Natural killer cell (primary cell): ENCODE measurements around the gene SEC16A. TPM values are rescaled to one million over a fixed set of nuclear protein-coding genes. Genes with fewer than 3 reads are reported as not detected.

Experiments used
- ATAC-seq, 3 donors: fragments of 150-1000 bp in 2 of 3; fragments of 200-7000 bp in 1 of 3; cut with Tn5 transposase; 1 replicate in 1 of 3; 2 replicates in 2 of 3; pipeline ENCODE4 v1.10.0; 2021; ENCODE audit warnings: mild to moderate bottlenecking in 2 of 3, moderate library complexity in 2 of 3
- DNase-seq, 2 donors: peaks; one replicate each; pipeline versions ENCODE4 v3.0.0 to v3.0.0-alpha.2; 2013 to 2021; ENCODE audit warnings: mixed read lengths in 1 of 2
- H3K27ac ChIP-seq: one replicate; pipeline ENCODE4 v1.5.1; 2013; ENCODE audit warnings: mild to moderate bottlenecking, low read length
- H3K27me3 ChIP-seq: one replicate; pipeline ENCODE4 v1.6.1; 2013; ENCODE audit warnings: low read length; ENCODE audit not compliant: control insufficient read depth, insufficient read depth
- H3K36me3 ChIP-seq: one replicate; pipeline ENCODE4 v1.6.1; 2013; ENCODE audit warnings: low read length; ENCODE audit not compliant: control insufficient read depth, insufficient read depth
- H3K4me1 ChIP-seq: one replicate; pipeline ENCODE4 v1.6.1; 2013; ENCODE audit warnings: low read length; ENCODE audit not compliant: control insufficient read depth, insufficient read depth
- H3K4me3 ChIP-seq: one replicate; pipeline ENCODE4 v1.5.1; 2013; ENCODE audit warnings: low read length
- H3K9me3 ChIP-seq: one replicate; pipeline ENCODE4 v1.6.1; 2013; ENCODE audit warnings: low read length; ENCODE audit not compliant: control insufficient read depth, insufficient read depth
- H3K27ac Mint-ChIP-seq, 2 donors: one replicate each; pipeline ENCODE4 v1.8.0; 2022; ENCODE audit warnings: mild to moderate bottlenecking in 2 of 2, mixed read lengths in 2 of 2, moderate library complexity in 1 of 2
- H3K27me3 Mint-ChIP-seq, 2 donors: one replicate each; pipeline ENCODE4 v1.8.0; 2022; ENCODE audit warnings: low read depth in 2 of 2, mixed read lengths in 2 of 2
- H3K36me3 Mint-ChIP-seq: one replicate; pipeline ENCODE4 v1.8.0; 2022; ENCODE audit warnings: mixed read lengths
- H3K4me1 Mint-ChIP-seq, 2 donors: one replicate each; pipeline ENCODE4 v1.8.0; 2022; ENCODE audit warnings: mixed read lengths in 2 of 2
- H3K4me3 Mint-ChIP-seq: one replicate; pipeline ENCODE4 v1.8.0; 2022; ENCODE audit warnings: mild to moderate bottlenecking, moderate library complexity, mixed read lengths
- H3K9me3 Mint-ChIP-seq, 2 donors: one replicate each; pipeline ENCODE4 v1.8.0; 2022; ENCODE audit warnings: mixed read lengths in 2 of 2
- WGBS: methylation state at CpG from one replicate; pipeline ENCODE4 v1.1.7; 2013; ENCODE audit warnings: missing lambda C conversion rate; ENCODE audit not compliant: insufficient coverage; 5-methylcytosine and 5-hydroxymethylcytosine counted together
- intact Hi-C: fragments of 100-400 bp; cut with micrococcal nuclease; formaldehyde crosslinking; loops from one replicate; pipeline ENCODE4 v1.14.2; 2022
- total RNA-seq, 4 donors: library from RNA; stranded (reverse); fragments of 120-200 nt in 1 of 4; gene quantifications; one replicate each; pipeline versions ENCODE4 v1.2.3 to v1.2.4, GENCODE V29; 2013 to 2022
- TF ChIP-seq, protein P1 (sequence below): fragments of 200-600 bp; IDR thresholded peaks from one replicate; pipeline ENCODE4 v1.8.0; 2022; ENCODE audit warnings: antibody characterized with exemption

The SEC16A gene
- total RNA-seq, 3 donors from 2014 or later (not counting 1 experiment from before 2014, with no cell fraction given): 84.3 to 89.0 (median 87.1) TPM

DNA sequence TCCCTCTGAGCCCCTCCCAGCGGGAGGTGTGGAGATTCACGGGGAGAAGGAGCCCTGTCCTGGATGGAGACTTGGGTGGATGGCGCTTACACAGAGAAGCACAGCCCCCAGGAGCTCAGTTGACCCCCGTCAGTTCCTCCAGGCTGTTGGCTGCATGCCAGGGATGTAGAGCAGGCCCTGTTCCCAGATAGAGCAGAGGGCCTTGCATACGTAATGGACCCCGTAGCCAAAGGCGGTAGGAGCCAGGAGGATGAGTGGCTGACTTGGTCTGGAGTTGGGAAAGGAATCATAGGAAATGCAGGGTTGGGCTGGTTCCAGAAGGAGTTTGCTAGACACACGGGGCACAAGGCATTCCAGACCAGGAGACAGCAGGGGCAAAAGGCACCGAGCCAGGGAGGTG lies 69.9 kb downstream of the SEC16A start:
- intact Hi-C loops: no loop called here
- H3K36me3 ChIP-seq: peaks cover 39% of the 10 kb centered on the region

DNA sequence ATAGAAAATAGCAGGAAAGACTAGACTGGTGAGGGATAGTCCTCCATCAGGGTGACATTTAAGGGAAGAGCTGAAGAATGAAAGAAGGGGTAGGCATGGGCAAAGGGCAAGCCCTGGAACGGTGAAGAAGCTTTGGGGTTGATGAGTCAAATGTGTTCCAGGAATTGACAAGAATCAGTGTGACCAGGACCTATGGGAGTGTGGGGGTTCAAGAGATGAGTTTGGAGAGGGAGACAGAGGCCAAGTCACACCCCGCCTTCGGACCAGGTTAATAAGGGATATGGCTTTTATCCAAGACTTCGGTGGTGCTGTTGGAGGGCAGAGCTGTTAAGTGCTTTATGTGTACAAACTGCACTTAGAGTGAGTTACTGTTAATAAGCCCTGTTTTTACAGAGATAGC lies 71.5 kb downstream of the SEC16A start:
- DNase-seq (no peak), ATAC-seq (no peak)
- Histone ChIP-seq H3K4me3 (peak overlapping the region; percentile 95), H3K27me3 (no peaks in the 10 kb centered on the region), H3K36me3 (peaks cover 35% of the 10 kb centered on the region), H3K4me1 (peaks cover 29% of the 10 kb centered on the region), H3K27ac (no peak overlapping the region), H3K9me3 (no peaks in the 10 kb centered on the region)
- intact Hi-C loops: no loop called here
- Mint-ChIP-seq H3K27me3 (no peaks in the 10 kb centered on the region), H3K4me1 (peaks cover 20 to 38% of the 10 kb centered on the region in 2 donors), H3K36me3 (no peaks in the 10 kb centered on the region), H3K27ac (peak overlapping the region; percentile 88 to 92), H3K9me3 (no peaks in the 10 kb centered on the region), H3K4me3 (peak overlapping the region; percentile 89)
- WGBS: 72% methylated on average over 4 of the region's 4 CpGs
- TF ChIP-seq, protein P1, sequence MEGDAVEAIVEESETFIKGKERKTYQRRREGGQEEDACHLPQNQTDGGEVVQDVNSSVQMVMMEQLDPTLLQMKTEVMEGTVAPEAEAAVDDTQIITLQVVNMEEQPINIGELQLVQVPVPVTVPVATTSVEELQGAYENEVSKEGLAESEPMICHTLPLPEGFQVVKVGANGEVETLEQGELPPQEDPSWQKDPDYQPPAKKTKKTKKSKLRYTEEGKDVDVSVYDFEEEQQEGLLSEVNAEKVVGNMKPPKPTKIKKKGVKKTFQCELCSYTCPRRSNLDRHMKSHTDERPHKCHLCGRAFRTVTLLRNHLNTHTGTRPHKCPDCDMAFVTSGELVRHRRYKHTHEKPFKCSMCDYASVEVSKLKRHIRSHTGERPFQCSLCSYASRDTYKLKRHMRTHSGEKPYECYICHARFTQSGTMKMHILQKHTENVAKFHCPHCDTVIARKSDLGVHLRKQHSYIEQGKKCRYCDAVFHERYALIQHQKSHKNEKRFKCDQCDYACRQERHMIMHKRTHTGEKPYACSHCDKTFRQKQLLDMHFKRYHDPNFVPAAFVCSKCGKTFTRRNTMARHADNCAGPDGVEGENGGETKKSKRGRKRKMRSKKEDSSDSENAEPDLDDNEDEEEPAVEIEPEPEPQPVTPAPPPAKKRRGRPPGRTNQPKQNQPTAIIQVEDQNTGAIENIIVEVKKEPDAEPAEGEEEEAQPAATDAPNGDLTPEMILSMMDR: no peak

More for the DNA sequence above, 69.9 kb downstream of the SEC16A start:
- 94% methylated on average over 9 of the region's 9 CpGs for WGBS
- Mint-ChIP-seq H3K4me3 (no peak overlapping the region), H3K27me3 (no peaks in the 10 kb centered on the region), H3K4me1 (peaks cover 15 to 38% of the 10 kb centered on the region in 2 donors), H3K36me3 (no peaks in the 10 kb centered on the region), H3K27ac (no peak overlapping the region), H3K9me3 (no peaks in the 10 kb centered on the region)
- no peak overlapping the region for H3K27ac ChIP-seq
- no peak overlapping the region for H3K4me3 ChIP-seq
- H3K9me3 ChIP-seq: no peaks in the 10 kb centered on the region
- no peaks in the 10 kb centered on the region for H3K27me3 ChIP-seq
- DNase-seq (no peak), ATAC-seq (no peak)
- TF ChIP-seq, protein P1: no peak
- peaks cover 29% of the 10 kb centered on the region for H3K4me1 ChIP-seq

DNA sequence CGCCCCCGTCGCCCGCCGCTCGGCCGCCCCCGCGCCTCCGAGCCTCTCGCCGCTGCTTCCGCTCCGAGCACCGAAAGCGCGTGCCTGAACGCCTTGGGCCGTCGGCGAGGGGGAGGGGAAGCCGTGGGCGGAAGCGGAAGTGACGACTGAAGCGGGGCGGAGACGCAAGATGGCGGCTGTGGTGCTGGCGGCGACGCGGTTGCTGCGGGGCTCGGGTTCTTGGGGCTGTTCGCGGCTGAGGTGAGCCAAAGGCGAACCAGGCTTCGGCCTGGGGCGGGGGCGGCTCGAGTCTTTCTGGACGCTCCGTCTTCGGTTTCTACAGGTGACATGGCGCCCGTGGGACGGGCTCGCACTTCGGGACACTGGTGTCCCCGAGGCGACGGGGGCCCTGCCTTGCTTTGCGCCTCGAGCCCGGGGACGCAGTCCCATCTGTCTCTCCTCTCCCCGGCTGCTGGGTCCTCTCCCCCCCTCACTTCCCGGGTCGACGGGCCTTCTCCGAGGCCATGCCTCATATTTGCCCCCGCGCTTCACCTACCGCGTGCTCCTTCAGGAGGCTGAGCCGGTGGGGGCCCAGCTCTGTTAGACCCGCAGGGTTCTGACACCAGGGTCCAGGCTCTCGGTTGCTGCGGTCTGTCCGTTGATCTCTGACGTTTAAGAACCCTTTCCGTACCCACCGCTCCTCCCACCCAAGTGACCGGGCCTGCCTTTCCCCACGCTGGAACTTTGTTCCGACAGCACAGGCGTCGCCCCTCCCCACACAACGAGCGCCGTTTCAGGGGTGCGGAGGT lies 72.1 kb downstream of the SEC16A start, which contains the start of the genes ENTR1 and PMPCA:
ENTR1 (minus strand) TSS at position 115 of the 788 bp plus-strand sequence. CDS start 217 bp downstream, outside the sequence.
PMPCA (plus strand) TSS at position 159 of the 788 bp plus-strand sequence; CDS start at position 170, 11 bp downstream.
- ATAC-seq (peak; percentile 92 to 94 (median 93)), DNase-seq (peak; percentile 95 to 97)
- WGBS: under 1% methylated on average over 83 of the region's 83 CpGs
- TF ChIP-seq, protein P1: no peak
- Histone ChIP-seq H3K27me3 (no peaks in the 10 kb centered on the region), H3K4me3 (peak within 1 kb of the TSS; percentile 95), H3K27ac (peak within 1 kb of the TSS; percentile 90), H3K4me1 (peaks cover 34% of the 10 kb centered on the region), H3K36me3 (peaks cover 32% of the 10 kb centered on the region), H3K9me3 (no peaks in the 10 kb centered on the region)
- H3K36me3 Mint-ChIP-seq: no peaks in the 10 kb centered on the region
- no peaks in the 10 kb centered on the region for H3K27me3 Mint-ChIP-seq
- H3K4me1 Mint-ChIP-seq: peaks cover 20 to 38% of the 10 kb centered on the region in 2 donors
- no peaks in the 10 kb centered on the region for H3K9me3 Mint-ChIP-seq
- H3K4me3 Mint-ChIP-seq: peak within 1 kb of the TSS; percentile 93
- intact Hi-C loops: loop anchor here (1.0 kb wide), 1 partner anchor 10 kb away; the partner anchor contains the start of gene SNAPC4
- H3K27ac Mint-ChIP-seq: peak within 1 kb of the TSS; percentile 88 to 92
